ENCODE data around the gene CLSTN2. TPM values are rescaled to one million over a fixed set of nuclear protein-coding genes. Genes with fewer than 3 reads are reported as not detected.

The CLSTN2 gene
- total RNA-seq, 1 donor from 2014 or later = 143 TPM

DNA sequence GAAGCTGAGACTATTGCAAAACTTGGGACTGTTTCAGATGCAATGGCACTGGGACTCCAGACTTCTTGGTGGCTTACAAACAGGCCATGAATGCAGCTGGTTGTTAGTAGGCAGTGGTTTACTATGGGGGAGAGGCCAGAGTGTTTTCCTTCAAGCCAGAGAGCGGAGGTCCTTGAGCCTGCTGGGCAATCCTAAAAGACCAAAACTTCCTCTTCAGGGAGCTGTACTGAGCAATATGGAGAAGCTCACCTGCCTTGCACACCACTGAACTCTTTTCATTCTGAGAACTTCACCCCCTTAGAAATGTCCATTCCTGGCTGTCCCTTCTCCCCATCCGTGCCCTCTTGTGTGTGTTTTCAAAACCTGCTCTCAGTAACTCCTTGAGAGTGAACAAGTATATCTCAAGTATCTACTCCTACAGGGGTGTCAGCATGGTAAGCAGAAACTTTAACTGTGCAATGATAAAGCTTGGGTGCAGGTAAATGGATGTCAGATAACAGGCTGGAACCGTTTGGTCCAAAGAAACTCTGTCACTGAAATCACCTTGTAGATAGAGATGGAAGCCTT is 213.9 kb downstream of the CLSTN2 start:
- H3K4me1 Mint-ChIP-seq (ENCODE audit: unreplicated experiment) = no peaks in the 10 kb centered on the region

GRCh38 chr3:140151321-140151720 is 216.3 kb downstream of the CLSTN2 start:
- Mint-ChIP-seq H3K27ac (ENCODE audit: unreplicated experiment) (no peak overlapping the region), H3K4me3 (ENCODE audit: unreplicated experiment) (no peak overlapping the region), H3K27me3 (ENCODE audit: unreplicated experiment) (no peaks in the 10 kb centered on the region), H3K36me3 (ENCODE audit: unreplicated experiment) (no peaks in the 10 kb centered on the region), H3K9me3 (ENCODE audit: unreplicated experiment) (no peaks in the 10 kb centered on the region), H3K4me1 (ENCODE audit: unreplicated experiment) (no peaks in the 10 kb centered on the region)
- TF ChIP-seq, protein P1, sequence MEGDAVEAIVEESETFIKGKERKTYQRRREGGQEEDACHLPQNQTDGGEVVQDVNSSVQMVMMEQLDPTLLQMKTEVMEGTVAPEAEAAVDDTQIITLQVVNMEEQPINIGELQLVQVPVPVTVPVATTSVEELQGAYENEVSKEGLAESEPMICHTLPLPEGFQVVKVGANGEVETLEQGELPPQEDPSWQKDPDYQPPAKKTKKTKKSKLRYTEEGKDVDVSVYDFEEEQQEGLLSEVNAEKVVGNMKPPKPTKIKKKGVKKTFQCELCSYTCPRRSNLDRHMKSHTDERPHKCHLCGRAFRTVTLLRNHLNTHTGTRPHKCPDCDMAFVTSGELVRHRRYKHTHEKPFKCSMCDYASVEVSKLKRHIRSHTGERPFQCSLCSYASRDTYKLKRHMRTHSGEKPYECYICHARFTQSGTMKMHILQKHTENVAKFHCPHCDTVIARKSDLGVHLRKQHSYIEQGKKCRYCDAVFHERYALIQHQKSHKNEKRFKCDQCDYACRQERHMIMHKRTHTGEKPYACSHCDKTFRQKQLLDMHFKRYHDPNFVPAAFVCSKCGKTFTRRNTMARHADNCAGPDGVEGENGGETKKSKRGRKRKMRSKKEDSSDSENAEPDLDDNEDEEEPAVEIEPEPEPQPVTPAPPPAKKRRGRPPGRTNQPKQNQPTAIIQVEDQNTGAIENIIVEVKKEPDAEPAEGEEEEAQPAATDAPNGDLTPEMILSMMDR (IDR thresholded peaks at IDR 0.05) = no peak
- no peak for DNase-seq (ENCODE audit: extremely low spot score, unreplicated experiment)

More for the DNA sequence above, 213.9 kb downstream of the CLSTN2 start:
- Mint-ChIP-seq H3K27me3 (ENCODE audit: unreplicated experiment) (no peaks in the 10 kb centered on the region), H3K4me3 (ENCODE audit: unreplicated experiment) (no peak overlapping the region), H3K36me3 (ENCODE audit: unreplicated experiment) (no peaks in the 10 kb centered on the region), H3K9me3 (ENCODE audit: unreplicated experiment) (no peaks in the 10 kb centered on the region), H3K27ac (ENCODE audit: unreplicated experiment) (no peak overlapping the region)
- TF ChIP-seq, protein P1 (IDR thresholded peaks at IDR 0.05) = no peak
- DNase-seq (ENCODE audit: extremely low spot score, unreplicated experiment) = no peak

DNA sequence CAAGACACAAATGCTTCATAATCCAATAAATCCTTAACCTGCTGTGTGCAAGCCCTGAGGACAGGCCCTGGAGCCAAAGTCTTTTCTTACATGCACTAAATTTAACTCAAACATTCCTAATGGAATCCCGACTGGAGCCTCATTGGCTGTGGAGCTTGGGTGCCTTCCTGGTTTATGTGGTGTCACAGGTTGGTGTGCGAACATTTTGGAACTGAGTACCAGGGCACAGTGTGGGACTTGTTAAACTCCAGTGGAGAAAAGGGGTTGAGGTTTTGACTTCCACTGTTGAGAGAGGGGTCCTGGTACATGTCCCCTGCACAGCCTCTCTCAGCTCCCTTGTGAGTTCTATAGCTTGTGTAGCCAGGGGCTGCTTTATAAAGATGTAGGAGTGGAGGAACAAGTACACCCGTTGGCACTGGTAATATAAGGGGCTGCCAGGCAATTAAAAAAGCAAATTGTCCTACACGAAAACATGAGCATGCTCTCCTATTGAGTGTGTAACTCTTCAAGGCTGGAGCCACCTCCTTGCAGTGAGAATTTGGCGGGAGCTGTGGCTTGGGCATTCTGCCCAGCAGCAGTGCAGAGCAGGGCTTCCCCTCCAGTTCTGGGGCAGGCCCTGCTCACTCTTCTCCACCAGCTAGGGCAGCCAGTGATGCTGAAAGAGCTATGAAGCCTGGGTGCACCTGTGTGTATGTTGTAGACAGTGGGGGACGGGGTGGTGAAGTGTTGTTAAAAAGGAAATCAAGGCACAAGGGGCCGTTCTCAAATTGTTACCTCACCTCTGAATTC is 218.1 kb downstream of the CLSTN2 start:
- H3K27ac Mint-ChIP-seq (ENCODE audit: unreplicated experiment) = no peak overlapping the region
- DNase-seq (ENCODE audit: extremely low spot score, unreplicated experiment) = no peak
- H3K9me3 Mint-ChIP-seq (ENCODE audit: unreplicated experiment) = peaks cover 8% of the 10 kb centered on the region
- TF ChIP-seq, protein P1 (IDR thresholded peaks at IDR 0.05) = no peak
- no peaks in the 10 kb centered on the region for H3K4me1 Mint-ChIP-seq (ENCODE audit: unreplicated experiment)
- H3K27me3 Mint-ChIP-seq (ENCODE audit: unreplicated experiment) = no peaks in the 10 kb centered on the region
- H3K36me3 Mint-ChIP-seq (ENCODE audit: unreplicated experiment) = peaks cover 2% of the 10 kb centered on the region
- H3K4me3 Mint-ChIP-seq (ENCODE audit: unreplicated experiment) = no peak overlapping the region

DNA sequence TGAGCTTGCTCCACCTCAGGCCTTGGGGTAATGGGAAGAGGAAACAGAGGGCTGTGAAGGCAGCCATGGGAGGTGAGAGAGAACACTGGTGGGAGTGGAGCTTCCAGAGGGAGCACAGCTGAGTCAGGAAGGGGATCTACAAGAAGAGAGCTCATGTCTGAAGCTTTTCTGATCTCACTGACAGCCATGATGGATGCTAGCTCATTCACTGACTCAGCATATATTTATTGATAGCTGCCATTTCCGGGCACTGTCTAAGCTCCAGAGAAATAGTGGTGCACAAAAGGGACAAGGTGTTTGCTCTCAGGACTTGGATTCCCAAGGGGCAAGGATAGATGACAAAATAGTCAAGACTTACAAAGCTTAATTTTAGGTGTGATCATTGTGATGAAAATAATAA is 218.8 kb downstream of the CLSTN2 start:
- TF ChIP-seq, protein P1 (IDR thresholded peaks at IDR 0.05) = no peak
- Mint-ChIP-seq H3K27ac (ENCODE audit: unreplicated experiment) (no peak overlapping the region), H3K27me3 (ENCODE audit: unreplicated experiment) (no peaks in the 10 kb centered on the region), H3K4me3 (ENCODE audit: unreplicated experiment) (no peak overlapping the region), H3K4me1 (ENCODE audit: unreplicated experiment) (no peaks in the 10 kb centered on the region), H3K9me3 (ENCODE audit: unreplicated experiment) (peaks cover 9% of the 10 kb centered on the region), H3K36me3 (ENCODE audit: unreplicated experiment) (peaks cover 3% of the 10 kb centered on the region)
- DNase-seq (ENCODE audit: extremely low spot score, unreplicated experiment) = no peak

GRCh38 chr3:140157161-140157560 is 222.2 kb downstream of the CLSTN2 start:
- Mint-ChIP-seq H3K9me3 (ENCODE audit: unreplicated experiment) (peaks cover 13% of the 10 kb centered on the region), H3K36me3 (ENCODE audit: unreplicated experiment) (peaks cover 5% of the 10 kb centered on the region), H3K4me1 (ENCODE audit: unreplicated experiment) (peaks cover 14% of the 10 kb centered on the region), H3K27me3 (ENCODE audit: unreplicated experiment) (no peaks in the 10 kb centered on the region), H3K27ac (ENCODE audit: unreplicated experiment) (no peak overlapping the region), H3K4me3 (ENCODE audit: unreplicated experiment) (no peak overlapping the region)
- TF ChIP-seq, protein P1 (IDR thresholded peaks at IDR 0.05) = no peak
- DNase-seq (ENCODE audit: extremely low spot score, unreplicated experiment) = no peak

Data from osteocyte (in vitro differentiated cells).